HCT116 (cell line): Measurements from ENCODE around the gene DENND4B. TPM values are rescaled to one million over a fixed set of nuclear protein-coding genes. Genes with fewer than 3 reads are reported as not detected.

Experiments used
- ATAC-seq: fragments of 200-7000 bp; cut with Tn5 transposase; 2 replicates; pipeline ENCODE4 v1.9.1; 2020; ENCODE audit warnings: mild to moderate bottlenecking, moderate library complexity
- BruUV-seq: library from RNA; stranded (reverse); fragments of 400-500 nt; replicated peaks from 2 replicates; lab custom pipeline; 2021; lab: Mats Ljungman, UMichigan
- CTCF ChIA-PET: fragments of 300-600 bp; sonication (Branson Sonifier 250); formaldehyde crosslinking; loops from one replicate; lab custom pipeline; 2021; ENCODE audit warnings: antibody characterized with exemption; lab: Charles Lee
- POLR2A ChIA-PET: fragments of 300-600, 350-600 bp; sonication (Branson Sonifier 250); formaldehyde crosslinking; loops from one replicate; lab custom pipeline; 2021; ENCODE audit warnings: antibody characterized with exemption; lab: Charles Lee
- RAD21 ChIA-PET, 2 experiments: fragments of 300-600 bp; sonication (Branson Sonifier 250); formaldehyde crosslinking; loops; one replicate each; lab custom pipeline; 2023; ENCODE audit warnings: low total read pairs in 2 of 2; ENCODE audit not compliant: uncharacterized antibody in 2 of 2, unreplicated experiment in 2 of 2, low non-redundant PET in 1 of 2; lab: Charles Lee
- DNase-seq: peaks from one replicate; pipeline ENCODE4 v3.0.0-alpha.2; 2010; ENCODE audit warnings: low read depth, low spot score
- H2AFZ ChIP-seq: fragments of 200-600 bp; shearing (Covaris generic), sonication (generic); 2 replicates; pipeline ENCODE4 v1.6.1; 2017; ENCODE audit warnings: low read depth, mixed run types, mixed read lengths, antibody characterized with exemption, low read length; ENCODE audit not compliant: poor library complexity, severe bottlenecking
- H3K27ac ChIP-seq: 2 replicates; pipeline ENCODE4 v1.5.1; 2012; ENCODE audit warnings: low read depth, low read length
- H3K27me3 ChIP-seq: fragments of 200-600 bp; sonication (generic); 2 replicates; pipeline ENCODE4 v1.6.1; 2016; ENCODE audit warnings: mixed run types, low read length, mixed read lengths; ENCODE audit not compliant: insufficient read depth
- H3K36me3 ChIP-seq, 2 experiments: fragments of 200-500 bp in 1 of 2; fragments of 200-600 bp in 1 of 2; sonication (Bioruptor generic) in 1 of 2; sonication (generic) in 1 of 2; 2 replicates each; pipeline versions ENCODE4 v1.5.1 to v1.6.1; 2014 to 2016; ENCODE audit warnings: low read length in 2 of 2, inconsistent platforms in 1 of 2, mixed read lengths in 1 of 2, mixed run types in 1 of 2; ENCODE audit not compliant: insufficient read depth in 2 of 2, control insufficient read depth in 1 of 2
- H3K4me1 ChIP-seq, 2 experiments: fragments of 200-600 bp in 1 of 2; sonication (generic) in 1 of 2; 2 replicates each; pipeline versions ENCODE4 v1.5.1 to v1.6.1; 2012 to 2017; ENCODE audit warnings: low read length in 2 of 2, inconsistent platforms in 1 of 2, mild to moderate bottlenecking in 1 of 2, mixed read lengths in 1 of 2, mixed run types in 1 of 2, moderate library complexity in 1 of 2; ENCODE audit not compliant: insufficient read depth in 2 of 2, control insufficient read depth in 1 of 2
- H3K4me2 ChIP-seq: fragments of 200-600 bp; sonication (generic); 2 replicates; pipeline ENCODE4 v1.6.1; 2017; ENCODE audit warnings: mixed run types, low read length, mixed read lengths
- H3K4me3 ChIP-seq, 2 experiments: fragments of 200-600 bp in 1 of 2; sonication (generic) in 1 of 2; replicated peaks in 1 of 2; 2 replicates each; pipeline ENCODE4 v1.5.1; 2011 to 2016; ENCODE audit warnings: low read length in 2 of 2, control low read depth in 1 of 2, low read depth in 1 of 2, mild to moderate bottlenecking in 1 of 2, mixed read lengths in 1 of 2, mixed run types in 1 of 2
- H3K79me2 ChIP-seq: fragments of 200-600 bp; sonication (generic); 2 replicates; pipeline ENCODE4 v1.6.1; 2017; ENCODE audit warnings: mild to moderate bottlenecking, mixed run types, low read length, moderate library complexity, mixed read lengths; ENCODE audit not compliant: insufficient read depth
- H3K9ac ChIP-seq: fragments of 200-600 bp; sonication (generic); 2 replicates; pipeline ENCODE4 v1.6.1; 2016; ENCODE audit warnings: low read length, mixed read lengths
- H3K9me2 ChIP-seq: fragments of 200-600 bp; sonication (generic), shearing (Covaris generic); 2 replicates; pipeline ENCODE4 v1.6.1; 2017; ENCODE audit warnings: mixed run types, mild to moderate bottlenecking, moderate library complexity; ENCODE audit not compliant: insufficient read depth
- H3K9me3 ChIP-seq, 2 experiments: fragments of 200-500 bp in 1 of 2; fragments of 200-600 bp in 1 of 2; sonication (Bioruptor generic) in 1 of 2; sonication (generic) in 1 of 2; 2 replicates each; pipeline ENCODE4 v1.6.1; 2014 to 2017; ENCODE audit warnings: low read length in 2 of 2, mixed read lengths in 2 of 2, inconsistent platforms in 1 of 2, low read depth in 1 of 2, mild to moderate bottlenecking in 1 of 2, mixed run types in 1 of 2, moderate library complexity in 1 of 2; ENCODE audit not compliant: control insufficient read depth in 1 of 2, insufficient read depth in 1 of 2
- H4K20me1 ChIP-seq: fragments of 200-600 bp; sonication (generic), shearing (Covaris generic); 2 replicates; pipeline ENCODE4 v1.6.1; 2017; ENCODE audit warnings: mixed run types, mild to moderate bottlenecking, moderate library complexity; ENCODE audit not compliant: insufficient read depth
- ATF3 ChIP-seq: IDR thresholded peaks from 2 replicates; pipeline ENCODE4 v1.6.1; 2012
- EGR1 ChIP-seq: IDR thresholded peaks from 2 replicates; pipeline ENCODE4 v1.6.1; 2012; ENCODE audit warnings: low read depth
- FOSL1 ChIP-seq: IDR thresholded peaks from 2 replicates; pipeline ENCODE4 v1.6.1; 2012; ENCODE audit warnings: low read depth
- JUND ChIP-seq: IDR thresholded peaks from 2 replicates; pipeline ENCODE4 v1.6.1; 2012
- MAX ChIP-seq: IDR thresholded peaks from 2 replicates; pipeline ENCODE4 v1.6.1; 2012
- POLR2AphosphoS5 ChIP-seq: IDR thresholded peaks from 2 replicates; pipeline ENCODE4 v1.6.1; 2011; ENCODE audit warnings: mild to moderate bottlenecking, low read depth, low read length, moderate library complexity
- RAD21 ChIP-seq: IDR thresholded peaks from 2 replicates; pipeline ENCODE4 v1.6.1; 2012; ENCODE audit warnings: low read depth, mild to moderate bottlenecking
- SIN3A ChIP-seq: IDR thresholded peaks from 2 replicates; pipeline ENCODE4 v1.6.1; 2012; ENCODE audit warnings: low read depth
- TCF7L2 ChIP-seq: IDR thresholded peaks from 2 replicates; pipeline ENCODE4 v1.7.0; 2011; ENCODE audit warnings: borderline replicate concordance, inconsistent platforms; ENCODE audit not compliant: insufficient read depth, insufficient read length; ENCODE audit errors: extremely low read depth
- ZFX ChIP-seq: fragments of 450-650 bp; IDR thresholded peaks from 2 replicates; pipeline ENCODE4 v1.6.1; 2017
- intact Hi-C: fragments of 100-400 bp; cut with micrococcal nuclease; formaldehyde crosslinking; loops from 2 replicates; pipeline ENCODE4 v1.10.0; 2022
- total RNA-seq: library from RNA; stranded (reverse); gene quantifications from one replicate; pipeline ENCODE4 v1.2.1, GENCODE V29; 2021; ENCODE audit not compliant: unreplicated experiment

DENND4B gene
- total RNA-seq, 1 experiment from 2014 or later = 70.8 TPM

GRCh38 chr1:153985941-153986761 lies 39.6 kb upstream of the DENND4B start, which contains the start of gene RAB13:
RAB13 (minus strand) TSS chr1:153986339; CDS start chr1:153986236, 103 bp downstream.
- no peaks in the 10 kb centered on the region for H3K9me2 ChIP-seq
- peaks cover 10% of the 10 kb centered on the region for H3K79me2 ChIP-seq
- peak; percentile 61 for DNase-seq
- peak within 1 kb of the TSS; percentile 80 for H3K4me2 ChIP-seq
- H3K4me1 ChIP-seq = peaks cover 12 to 34% of the 10 kb centered on the region in 2 experiments
- H3K4me3 ChIP-seq = peak within 1 kb of the TSS; percentile 67 to 81
- BruUV-seq = no TSS peak
- ATAC-seq = peak; percentile 82
- H3K9me3 ChIP-seq = no peaks in the 10 kb centered on the region
- ChIA-PET POLR2A (interaction anchor here (1.0 to 1.9 kb wide), 4 partner anchors 9 to 359 kb away, joined by 3 to 20 read pairs (median 7); partner anchors contain the start of genes CREB3L4, JTB and S100A13), RAD21 (interaction anchor here (0.6 to 1.7 kb wide), 5 partner anchors 90 to 315 kb away, joined by 3 to 10 read pairs (median 3); no protein-coding TSS in a partner anchor), CTCF (interaction anchor here (0.7 to 2.0 kb wide), 13 partner anchors 8 to 634 kb away, joined by 3 to 17 read pairs (median 5); partner anchors contain the start of genes CREB3L4, DENND4B, JTB and SLC27A3)
- intact Hi-C loops = loop anchor here (1.0 to 5.0 kb wide), 8 partner anchors 39 to 479 kb away; partner anchors contain the start of gene DENND4B
- no peaks in the 10 kb centered on the region for H3K27me3 ChIP-seq
- peak within 1 kb of the TSS; percentile 79 for H3K9ac ChIP-seq
- TF ChIP-seq ZFX (no peak; the same call in 1 of the 2 replicates), POLR2AphosphoS5 (peak; percentile 69), SIN3A (no peak), MAX (no peak), EGR1 (0 out of 2 replicates have a peak, but pooled peaks have one; percentile 32), RAD21 (no peak), TCF7L2 (no peak), ATF3 (no peak), JUND (no peak), FOSL1 (no peak)
- peaks cover 4% of the 10 kb centered on the region in 2 experiments; a peak in 2 of 4 replicates for H3K36me3 ChIP-seq
- peak within 1 kb of the TSS; percentile 70 for H3K27ac ChIP-seq
- H4K20me1 ChIP-seq = no peaks in the 10 kb centered on the region
- peak within 1 kb of the TSS; percentile 64 for H2AFZ ChIP-seq
